GM23248 (cell line): Measurements from ENCODE around the gene ZNF138.

Source experiments
- EZH2 ChIP-seq: fragments of 200-600 bp; sonication (generic); IDR thresholded peaks from 2 replicates; pipeline ENCODE4 v1.6.1; 2018; ENCODE audit warnings: antibody characterized with exemption, mild to moderate bottlenecking; ENCODE audit not compliant: insufficient read depth, poor library complexity, severe bottlenecking
- EZH2phosphoT487 ChIP-seq: fragments of 200-600 bp; sonication (generic); IDR thresholded peaks from 2 replicates; pipeline ENCODE4 v1.6.1; 2018; ENCODE audit warnings: antibody characterized with exemption, moderate library complexity, mild to moderate bottlenecking, low read depth; ENCODE audit not compliant: insufficient read depth

DNA sequence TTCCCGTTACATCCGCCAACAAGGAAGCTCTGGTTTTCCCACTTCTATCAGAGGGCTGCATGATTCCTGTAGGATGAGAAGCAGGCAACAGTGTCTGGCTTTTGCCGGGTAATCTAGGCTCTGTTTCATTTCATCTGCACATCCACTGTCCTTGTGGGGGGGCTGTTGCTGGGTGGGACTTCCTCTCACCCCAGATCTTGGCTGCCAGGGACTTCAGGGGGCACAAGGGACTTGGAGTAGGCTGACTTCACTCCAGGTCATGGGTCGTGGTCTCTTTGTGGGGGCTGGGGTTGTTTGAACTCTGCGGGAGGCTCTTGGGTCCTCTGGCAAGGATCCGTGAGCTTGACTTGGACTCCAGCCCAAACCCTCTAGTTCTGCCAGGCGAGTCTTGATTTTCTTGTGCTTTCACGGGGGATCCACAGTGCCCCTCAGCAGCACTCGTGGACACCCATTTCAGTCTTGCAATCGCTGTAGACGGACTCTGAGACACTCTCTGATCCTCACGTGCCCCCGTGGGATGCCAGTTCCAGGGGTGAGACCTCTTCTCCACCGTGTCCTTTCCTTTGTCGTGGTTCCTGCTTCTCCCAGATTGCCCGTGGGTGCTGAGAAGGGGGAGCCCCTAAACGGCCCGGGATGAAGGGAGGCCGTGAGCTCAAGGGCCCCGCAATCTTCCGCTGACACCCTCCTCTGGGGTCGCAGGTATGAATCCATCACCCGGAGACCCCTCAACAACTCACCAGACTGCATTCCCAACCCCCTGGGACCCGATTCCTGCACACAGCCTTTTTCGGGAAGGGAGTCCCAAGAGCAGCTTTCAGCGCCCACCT lies 87.4 kb downstream of the ZNF138 start:
- TF ChIP-seq EZH2 (no peak), EZH2phosphoT487 (no peak)
